Large intestine (tissue), 3 donors: ENCODE results near the gene TNFAIP8L3. TPM values are rescaled to one million over a fixed set of nuclear protein-coding genes. Genes with fewer than 3 reads are reported as not detected.
"Not testable (repeated sequence)": the region's sequence is repeated elsewhere in the genome, so short reads cannot be mapped to it uniquely, and the experiment has no call there.

ENCODE experiments used
- DNase-seq, 2 donors: peaks; one replicate each; pipeline versions ENCODE4 v3.0.0 to v3.0.0-alpha.2; 2013
- H3K27ac ChIP-seq: one replicate; pipeline ENCODE4 v1.5.1; 2013; ENCODE audit warnings: low read length
- H3K27me3 ChIP-seq: 2 replicates; pipeline ENCODE4 v1.6.1; 2013; ENCODE audit warnings: low read length; ENCODE audit not compliant: control insufficient read depth, insufficient read depth
- H3K36me3 ChIP-seq: 2 replicates; pipeline ENCODE4 v1.6.1; 2013; ENCODE audit warnings: low read length; ENCODE audit not compliant: control insufficient read depth, insufficient read depth
- H3K4me1 ChIP-seq: one replicate; pipeline ENCODE4 v1.6.1; 2013; ENCODE audit warnings: low read length; ENCODE audit not compliant: control insufficient read depth, insufficient read depth
- H3K4me3 ChIP-seq: one replicate; pipeline ENCODE4 v1.5.1; 2013; ENCODE audit warnings: low read length
- H3K9me3 ChIP-seq: one replicate; pipeline ENCODE4 v1.6.1; 2013; ENCODE audit warnings: mild to moderate bottlenecking, low read depth, low read length, moderate library complexity; ENCODE audit not compliant: control insufficient read depth
- WGBS: methylation state at CpG from one replicate; pipeline ENCODE4 v1.1.5; 2013; ENCODE audit warnings: low lambda C conversion rate; ENCODE audit not compliant: insufficient coverage; 5-methylcytosine and 5-hydroxymethylcytosine counted together
- polyA plus RNA-seq: library from polyadenylated mRNA; unstranded; fragments of 120-200 nt; gene quantifications from one replicate; pipeline ENCODE4 v1.2.1, GENCODE V29; 2013

TNFAIP8L3 gene
- polyA plus RNA-seq, 1 donor = 3.8 TPM

- DNase-seq = no peak
- Histone ChIP-seq H3K4me3 (no peak overlapping the region), H3K27ac (no peak overlapping the region), H3K9me3 (no peaks in the 10 kb centered on the region), H3K36me3 (no peaks in the 10 kb centered on the region), H3K4me1 (no peaks in the 10 kb centered on the region), H3K27me3 (no peaks in the 10 kb centered on the region)
- WGBS = no CpG with 5 or more reads among the region's 6 CpGs
Measured at GRCh38 chr15:51132384-51133139, 37.9 kb upstream of the TNFAIP8L3 start.

GRCh38 chr15:51131596-51132290 is 37.0 kb upstream of the TNFAIP8L3 start:
- H3K9me3 ChIP-seq = no peaks in the 10 kb centered on the region
- H3K36me3 ChIP-seq = no peaks in the 10 kb centered on the region
- 20% methylated on average over 1 of the region's 4 CpGs for WGBS
- no peaks in the 10 kb centered on the region for H3K4me1 ChIP-seq
- no peak for DNase-seq
- H3K27me3 ChIP-seq = no peaks in the 10 kb centered on the region
- H3K27ac ChIP-seq = no peak overlapping the region
- no peak overlapping the region for H3K4me3 ChIP-seq

- Histone ChIP-seq H3K4me1 (no peaks in the 10 kb centered on the region), H3K36me3 (no peaks in the 10 kb centered on the region), H3K4me3 (no peak overlapping the region), H3K27me3 (no peaks in the 10 kb centered on the region), H3K27ac (no peak overlapping the region), H3K9me3 (no peaks in the 10 kb centered on the region)
- DNase-seq = no peak
- no CpG with 5 or more reads among the region's 1 CpG for WGBS
Measured at GRCh38 chr15:51130344-51130743, 35.6 kb upstream of the TNFAIP8L3 start.

GRCh38 chr15:51129535-51130188 is 35.0 kb upstream of the TNFAIP8L3 start:
- H3K4me1 ChIP-seq = no peaks in the 10 kb centered on the region
- no peak for DNase-seq
- H3K4me3 ChIP-seq = no peak overlapping the region
- no peaks in the 10 kb centered on the region for H3K27me3 ChIP-seq
- H3K27ac ChIP-seq = no peak overlapping the region
- H3K9me3 ChIP-seq = no peaks in the 10 kb centered on the region
- no peaks in the 10 kb centered on the region for H3K36me3 ChIP-seq
- no CpG with 5 or more reads among the region's 5 CpGs for WGBS

GRCh38 chr15:51128701-51129100 is 34.0 kb upstream of the TNFAIP8L3 start:
- Histone ChIP-seq H3K36me3 (no peaks in the 10 kb centered on the region), H3K9me3 (no peaks in the 10 kb centered on the region), H3K27me3 (no peaks in the 10 kb centered on the region), H3K4me3 (no peak overlapping the region), H3K27ac (no peak overlapping the region), H3K4me1 (no peaks in the 10 kb centered on the region)
- WGBS = no CpG with 5 or more reads among the region's 2 CpGs
- DNase-seq = no peak

- no peaks in the 10 kb centered on the region for H3K4me1 ChIP-seq
- no peaks in the 10 kb centered on the region for H3K36me3 ChIP-seq
- DNase-seq = no peak
- no peak overlapping the region for H3K27ac ChIP-seq
- H3K27me3 ChIP-seq = no peaks in the 10 kb centered on the region
- no peaks in the 10 kb centered on the region for H3K9me3 ChIP-seq
- WGBS = 100% methylated on average over 3 of the region's 3 CpGs
- H3K4me3 ChIP-seq = no peak overlapping the region
Measured at GRCh38 chr15:51126842-51127241, 32.1 kb upstream of the TNFAIP8L3 start.

GRCh38 chr15:51123002-51123401 is 28.3 kb upstream of the TNFAIP8L3 start:
- not testable (repeated sequence) for H3K27me3 ChIP-seq, H3K4me3 ChIP-seq, H3K27ac ChIP-seq, H3K4me1 ChIP-seq, H3K36me3 ChIP-seq, DNase-seq, H3K9me3 ChIP-seq

- WGBS = no CpG with 5 or more reads among the region's 1 CpG
- DNase-seq = no peak
- H3K27me3 ChIP-seq = peaks cover 2% of the 10 kb centered on the region
- H3K9me3 ChIP-seq = no peaks in the 10 kb centered on the region
- H3K36me3 ChIP-seq = no peaks in the 10 kb centered on the region
- H3K4me3 ChIP-seq = no peak overlapping the region
- no peak overlapping the region for H3K27ac ChIP-seq
- H3K4me1 ChIP-seq = no peaks in the 10 kb centered on the region
Measured at GRCh38 chr15:51121631-51122225, 27.0 kb upstream of the TNFAIP8L3 start.

- WGBS = no CpG with 5 or more reads among the region's 2 CpGs
- no peak for DNase-seq
- Histone ChIP-seq H3K4me3 (no peak overlapping the region), H3K36me3 (no peaks in the 10 kb centered on the region), H3K27me3 (peaks cover 2% of the 10 kb centered on the region), H3K4me1 (no peaks in the 10 kb centered on the region), H3K27ac (no peak overlapping the region), H3K9me3 (no peaks in the 10 kb centered on the region)
Measured at GRCh38 chr15:51121118-51121517, 26.4 kb upstream of the TNFAIP8L3 start.

GRCh38 chr15:51119120-51119519 is 24.4 kb upstream of the TNFAIP8L3 start:
- no CpG with 5 or more reads among the region's 3 CpGs for WGBS
- no peaks in the 10 kb centered on the region for H3K4me1 ChIP-seq
- H3K4me3 ChIP-seq = no peak overlapping the region
- DNase-seq = no peak
- H3K27ac ChIP-seq = no peak overlapping the region
- no peaks in the 10 kb centered on the region for H3K36me3 ChIP-seq
- H3K9me3 ChIP-seq = no peaks in the 10 kb centered on the region
- peaks cover 2% of the 10 kb centered on the region for H3K27me3 ChIP-seq
